Chondrocyte (in vitro differentiated cells): ENCODE data around the gene DIP2C. TPM values are rescaled to one million over a fixed set of nuclear protein-coding genes. Genes with fewer than 3 reads are reported as not detected.

ENCODE experiments used
- DNase-seq: peaks from one replicate; pipeline ENCODE4 v3.0.0; 2021; ENCODE audit warnings: mixed read lengths, low spot score
- H3K27ac Mint-ChIP-seq: one replicate; pipeline ENCODE4 v1.8.0; 2021; ENCODE audit warnings: mild to moderate bottlenecking, moderate library complexity, mixed read lengths; ENCODE audit not compliant: unreplicated experiment
- H3K27me3 Mint-ChIP-seq: 2 replicates; pipeline ENCODE4 v1.8.0; 2021; ENCODE audit warnings: low read depth, mixed read lengths
- H3K36me3 Mint-ChIP-seq: 2 replicates; pipeline ENCODE4 v1.8.0; 2021; ENCODE audit warnings: low read depth, mixed read lengths
- H3K4me1 Mint-ChIP-seq: 2 replicates; pipeline ENCODE4 v1.8.0; 2021; ENCODE audit warnings: low read depth, mild to moderate bottlenecking, mixed read lengths
- H3K4me3 Mint-ChIP-seq: one replicate; pipeline ENCODE4 v1.8.0; 2021; ENCODE audit warnings: mild to moderate bottlenecking, moderate library complexity, mixed read lengths; ENCODE audit not compliant: unreplicated experiment
- H3K9me3 Mint-ChIP-seq: 2 replicates; pipeline ENCODE4 v1.8.0; 2021; ENCODE audit warnings: low read depth, mixed read lengths
- CTCF ChIP-seq: fragments of 200-600 bp; sonication (generic); IDR thresholded peaks from 2 replicates; pipeline ENCODE4 v1.5.0; 2021; ENCODE audit warnings: antibody characterized with exemption, mild to moderate bottlenecking, moderate library complexity
- total RNA-seq: library from RNA; stranded (reverse); gene quantifications from 3 replicates; pipeline ENCODE4 v1.2.1, GENCODE V29; 2021

Gene DIP2C
- total RNA-seq, 1 donor from 2014 or later, result 47.9 TPM

- H3K4me3 Mint-ChIP-seq, result no peak overlapping the region
- peaks cover 20% of the 10 kb centered on the region for H3K36me3 Mint-ChIP-seq
- peaks cover 15% of the 10 kb centered on the region for H3K4me1 Mint-ChIP-seq
- no peak for DNase-seq
- H3K27me3 Mint-ChIP-seq, result no peaks in the 10 kb centered on the region
- no peak overlapping the region for H3K27ac Mint-ChIP-seq
- H3K9me3 Mint-ChIP-seq, result no peaks in the 10 kb centered on the region
- no peak for TF ChIP-seq CTCF
Measured at GRCh38 chr10:299969-300368, 389.5 kb downstream of the DIP2C start.

DNA sequence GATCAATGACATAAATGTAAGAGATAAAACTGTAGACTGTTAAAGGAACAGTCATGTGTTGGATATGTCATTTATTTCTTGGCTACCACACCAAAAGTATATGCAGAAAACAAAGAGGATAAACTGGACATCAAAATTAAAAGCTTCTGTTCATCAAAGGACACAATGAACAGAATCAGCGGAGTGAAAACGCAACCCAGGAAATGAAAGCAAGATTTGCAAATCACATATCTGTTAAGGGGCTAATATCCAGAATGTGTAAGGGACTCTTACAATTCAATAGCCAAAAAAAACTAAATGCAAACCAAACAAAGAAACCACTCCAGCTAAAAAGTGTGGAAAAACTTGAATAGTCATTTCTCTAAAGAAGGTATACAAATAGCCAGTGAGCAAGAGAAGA, 390.0 kb downstream of the DIP2C start:
- Mint-ChIP-seq H3K4me3 (no peak overlapping the region), H3K27ac (no peak overlapping the region), H3K9me3 (no peaks in the 10 kb centered on the region), H3K4me1 (peaks cover 19% of the 10 kb centered on the region), H3K36me3 (peaks cover 21% of the 10 kb centered on the region), H3K27me3 (no peaks in the 10 kb centered on the region)
- DNase-seq, result no peak
- TF ChIP-seq CTCF, result no peak

GRCh38 chr10:298033-298432, 391.4 kb downstream of the DIP2C start:
- peak overlapping the region; percentile 70 for H3K27ac Mint-ChIP-seq

DNA sequence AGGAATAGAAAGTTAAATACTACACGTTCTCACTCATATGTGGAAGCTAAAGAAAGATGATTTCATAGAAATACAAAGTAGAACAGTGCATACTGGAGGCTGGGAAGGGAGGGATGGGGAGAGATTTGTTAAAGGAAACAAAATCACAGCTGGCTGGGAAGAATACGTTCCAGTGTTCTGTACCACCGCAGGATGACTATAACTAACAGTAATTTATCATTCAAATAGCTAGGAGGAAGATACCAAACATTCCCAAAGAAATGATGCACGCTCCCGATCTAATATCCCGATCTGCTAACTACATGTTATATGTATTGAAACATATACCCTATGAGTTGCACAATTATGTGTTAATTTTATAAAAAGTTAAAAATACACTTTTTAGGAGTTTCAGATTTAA, 391.9 kb downstream of the DIP2C start:
- Mint-ChIP-seq H3K27me3 (no peaks in the 10 kb centered on the region), H3K4me3 (no peak overlapping the region), H3K27ac (peak overlapping the region; percentile 86), H3K36me3 (peaks cover 25% of the 10 kb centered on the region), H3K9me3 (no peaks in the 10 kb centered on the region), H3K4me1 (peaks cover 19% of the 10 kb centered on the region)
- no peak for TF ChIP-seq CTCF
- DNase-seq, result no peak

More at GRCh38 chr10:298033-298432, 391.4 kb downstream of the DIP2C start:
- Mint-ChIP-seq H3K9me3 (no peaks in the 10 kb centered on the region), H3K4me1 (peaks cover 19% of the 10 kb centered on the region), H3K4me3 (no peak overlapping the region), H3K36me3 (peaks cover 23% of the 10 kb centered on the region), H3K27me3 (no peaks in the 10 kb centered on the region)
- DNase-seq, result no peak
- no peak for TF ChIP-seq CTCF

- no peak for DNase-seq
- Mint-ChIP-seq H3K27ac (no peak overlapping the region), H3K27me3 (no peaks in the 10 kb centered on the region), H3K9me3 (no peaks in the 10 kb centered on the region), H3K4me3 (no peak overlapping the region), H3K4me1 (peaks cover 19% of the 10 kb centered on the region), H3K36me3 (peaks cover 25% of the 10 kb centered on the region)
- no peak for TF ChIP-seq CTCF
Measured at GRCh38 chr10:293636-294035, 395.8 kb downstream of the DIP2C start.
